Measurements from ENCODE around the gene S100Z. TPM values are rescaled to one million over a fixed set of nuclear protein-coding genes. Genes with fewer than 3 reads are reported as not detected.
A peak's percentile ranks its signal among the peaks of the same experiment; 100 is the strongest.
"Not testable (repeated sequence)": the region's sequence is repeated elsewhere in the genome, so short reads cannot be mapped to it uniquely, and the experiment has no call there.

Gene S100Z
- total and polyA plus RNA-seq, 12 donors, result 0.11 to 2.8 (median 0.44) TPM; not detected in 1

GRCh38 chr5:76896196-76896595 is 46.4 kb downstream of the S100Z start:
- H3K4me3 ChIP-seq, result no peak overlapping the region
- no peak for DNase-seq
- TF ChIP-seq POLR2A (IDR thresholded peaks at IDR 0.05), result no peak
- no peak for TF ChIP-seq CTCF (IDR thresholded peaks at IDR 0.05)
- no peaks in the 10 kb centered on the region for H3K36me3 ChIP-seq (replicated peaks in 1 of 2)
- H3K4me1 ChIP-seq (replicated peaks in 1 of 2), result no peaks in the 10 kb centered on the region
- no peaks in the 10 kb centered on the region for H3K27me3 ChIP-seq
- 94 to 98% (median 96%) methylated on average over 2 of the region's 2 CpGs for WGBS, 4 donors
- no peak overlapping the region for H3K27ac ChIP-seq
- H3K9me3 ChIP-seq (replicated peaks in 1 of 3), result peaks cover 0 to 6% (median 0%) of the 10 kb centered on the region in 3 donors
- intact Hi-C loops (cut with DNase I), result no loop called here

- no peak overlapping the region for H3K27ac ChIP-seq
- no peaks in the 10 kb centered on the region for H3K27me3 ChIP-seq
- no peaks in the 10 kb centered on the region for H3K36me3 ChIP-seq (replicated peaks in 1 of 2)
- no peaks in the 10 kb centered on the region for H3K4me1 ChIP-seq (replicated peaks in 1 of 2)
- WGBS, 4 donors, result 69 to 85% (median 80%) methylated on average over 2 to 3 of the region's 3 CpGs
- H3K4me3 ChIP-seq, result no peak overlapping the region
- DNase-seq, result no peak
- H3K9me3 ChIP-seq (replicated peaks in 1 of 3), result peaks cover 0 to 6% (median 0%) of the 10 kb centered on the region in 3 donors
- no peak for TF ChIP-seq POLR2A (IDR thresholded peaks at IDR 0.05)
- no peak for TF ChIP-seq CTCF (IDR thresholded peaks at IDR 0.05)
- intact Hi-C loops (cut with DNase I), result no loop called here
Measured at GRCh38 chr5:76901522-76901921, 51.7 kb downstream of the S100Z start.

- intact Hi-C loops (cut with DNase I), result no loop called here
- WGBS, 4 donors, result 85 to 93% (median 89%) methylated on average over 7 of the region's 7 CpGs
Measured at GRCh38 chr5:76908166-76908565, 58.4 kb downstream of the S100Z start.

GRCh38 chr5:76910344-76910933 is 60.6 kb downstream of the S100Z start:
- DNase-seq, result peak in 4 of 7 donors; percentile 2 to 38 (median 14)
- H3K4me1 ChIP-seq (replicated peaks in 1 of 2); H3K9me3 ChIP-seq (replicated peaks in 1 of 3); H3K4me3 ChIP-seq; H3K27me3 ChIP-seq; H3K36me3 ChIP-seq (replicated peaks in 1 of 2); H3K27ac ChIP-seq; intact Hi-C loops (cut with DNase I): not testable (repeated sequence)
- 43 to 62% (median 51%) methylated on average over 8 to 9 of the region's 9 CpGs for WGBS, 4 donors

More at GRCh38 chr5:76908166-76908565, 58.4 kb downstream of the S100Z start:
- no peaks in the 10 kb centered on the region for H3K9me3 ChIP-seq (replicated peaks in 1 of 3)
- no peaks in the 10 kb centered on the region for H3K4me1 ChIP-seq (replicated peaks in 1 of 2)
- no peak overlapping the region for H3K27ac ChIP-seq
- DNase-seq, result no peak
- no peak for TF ChIP-seq POLR2A (IDR thresholded peaks at IDR 0.05)
- no peak for TF ChIP-seq CTCF (IDR thresholded peaks at IDR 0.05)
- H3K4me3 ChIP-seq, result no peak overlapping the region
- no peaks in the 10 kb centered on the region for H3K27me3 ChIP-seq
- H3K36me3 ChIP-seq (replicated peaks in 1 of 2), result no peaks in the 10 kb centered on the region

- H3K27me3 ChIP-seq; H3K27ac ChIP-seq; H3K9me3 ChIP-seq (replicated peaks in 1 of 3); intact Hi-C loops (cut with DNase I); H3K36me3 ChIP-seq (replicated peaks in 1 of 2); H3K4me1 ChIP-seq (replicated peaks in 1 of 2); H3K4me3 ChIP-seq; DNase-seq: not testable (repeated sequence)
- WGBS, 4 donors, result 79 to 93% (median 87%) methylated on average over 14 of the region's 14 CpGs
Measured at GRCh38 chr5:76914671-76915070, 64.9 kb downstream of the S100Z start.
